ENCODE measurements around the gene TXLNB.

TXLNB gene

GRCh38 chr6:139308286-139308916 lies 16.6 kb upstream of the TXLNB start:
- Histone ChIP-seq H2AFZ (no peak overlapping the region), H3K27me3 (ENCODE audit: control insufficient read depth, insufficient read depth, low read length) (no peaks in the 10 kb centered on the region), H3K4me2 (ENCODE audit: low read length) (no peak overlapping the region), H3K9ac (no peak overlapping the region), H3K36me3 (ENCODE audit: control insufficient read depth, insufficient read depth, low read length) (no peaks in the 10 kb centered on the region), H3K4me1 (peaks cover 2% of the 10 kb centered on the region), H3K27ac (no peak overlapping the region), H3K79me2 (no peaks in the 10 kb centered on the region), H3K4me3 (ENCODE audit: low read depth, low read length) (no peak overlapping the region), H3K9me3 (ENCODE audit: control insufficient read depth, low read length) (no peaks in the 10 kb centered on the region)
- TF ChIP-seq, protein P1, sequence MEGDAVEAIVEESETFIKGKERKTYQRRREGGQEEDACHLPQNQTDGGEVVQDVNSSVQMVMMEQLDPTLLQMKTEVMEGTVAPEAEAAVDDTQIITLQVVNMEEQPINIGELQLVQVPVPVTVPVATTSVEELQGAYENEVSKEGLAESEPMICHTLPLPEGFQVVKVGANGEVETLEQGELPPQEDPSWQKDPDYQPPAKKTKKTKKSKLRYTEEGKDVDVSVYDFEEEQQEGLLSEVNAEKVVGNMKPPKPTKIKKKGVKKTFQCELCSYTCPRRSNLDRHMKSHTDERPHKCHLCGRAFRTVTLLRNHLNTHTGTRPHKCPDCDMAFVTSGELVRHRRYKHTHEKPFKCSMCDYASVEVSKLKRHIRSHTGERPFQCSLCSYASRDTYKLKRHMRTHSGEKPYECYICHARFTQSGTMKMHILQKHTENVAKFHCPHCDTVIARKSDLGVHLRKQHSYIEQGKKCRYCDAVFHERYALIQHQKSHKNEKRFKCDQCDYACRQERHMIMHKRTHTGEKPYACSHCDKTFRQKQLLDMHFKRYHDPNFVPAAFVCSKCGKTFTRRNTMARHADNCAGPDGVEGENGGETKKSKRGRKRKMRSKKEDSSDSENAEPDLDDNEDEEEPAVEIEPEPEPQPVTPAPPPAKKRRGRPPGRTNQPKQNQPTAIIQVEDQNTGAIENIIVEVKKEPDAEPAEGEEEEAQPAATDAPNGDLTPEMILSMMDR (IDR thresholded peaks at IDR 0.05) = no peak

- Histone ChIP-seq H3K4me1 (no peaks in the 10 kb centered on the region), H3K79me2 (no peaks in the 10 kb centered on the region), H3K27me3 (ENCODE audit: control insufficient read depth, insufficient read depth, low read length) (no peaks in the 10 kb centered on the region), H3K9ac (no peak overlapping the region), H3K4me2 (ENCODE audit: low read length) (no peak overlapping the region), H3K27ac (no peak overlapping the region), H2AFZ (no peak overlapping the region), H3K36me3 (ENCODE audit: control insufficient read depth, insufficient read depth, low read length) (no peaks in the 10 kb centered on the region), H3K9me3 (ENCODE audit: control insufficient read depth, low read length) (no peaks in the 10 kb centered on the region), H3K4me3 (ENCODE audit: low read depth, low read length) (no peak overlapping the region)
- TF ChIP-seq, protein P1 (IDR thresholded peaks at IDR 0.05) = no peak
Measured at GRCh38 chr6:139306291-139306981, 14.6 kb upstream of the TXLNB start.

GRCh38 chr6:139303185-139303584 lies 11.4 kb upstream of the TXLNB start:
- no peaks in the 10 kb centered on the region for H3K4me1 ChIP-seq
- H3K9ac ChIP-seq = no peak overlapping the region
- H3K79me2 ChIP-seq = no peaks in the 10 kb centered on the region
- H3K4me3 ChIP-seq (ENCODE audit: low read depth, low read length) = no peak overlapping the region
- no peaks in the 10 kb centered on the region for H3K9me3 ChIP-seq (ENCODE audit: control insufficient read depth, low read length)
- H3K4me2 ChIP-seq (ENCODE audit: low read length) = no peak overlapping the region
- no peaks in the 10 kb centered on the region for H3K27me3 ChIP-seq (ENCODE audit: control insufficient read depth, insufficient read depth, low read length)
- no peaks in the 10 kb centered on the region for H3K36me3 ChIP-seq (ENCODE audit: control insufficient read depth, insufficient read depth, low read length)
- H2AFZ ChIP-seq = no peak overlapping the region
- no peak overlapping the region for H3K27ac ChIP-seq
- TF ChIP-seq, protein P1 (IDR thresholded peaks at IDR 0.05) = no peak

DNA sequence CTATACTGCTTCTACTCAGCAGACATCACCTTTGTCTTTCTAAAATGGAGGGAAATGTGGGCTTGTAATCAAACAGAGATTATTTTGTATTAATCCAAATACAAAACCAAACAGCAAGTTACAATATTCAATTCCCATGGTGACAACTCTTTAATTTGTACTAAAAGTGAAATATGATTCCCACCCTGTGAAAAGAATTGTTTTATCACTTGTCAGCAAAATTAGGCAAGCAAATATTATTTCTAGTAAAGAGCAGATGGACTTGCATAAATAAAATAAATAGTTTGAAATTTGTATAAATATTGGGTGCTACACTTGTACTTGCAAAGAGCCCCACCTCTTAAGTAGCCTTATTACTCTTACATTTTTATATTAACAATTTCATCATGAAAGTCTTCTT lies 6.1 kb upstream of the TXLNB start:
- Histone ChIP-seq H2AFZ (no peak overlapping the region), H3K27ac (no peak overlapping the region), H3K4me2 (ENCODE audit: low read length) (no peak overlapping the region), H3K79me2 (no peaks in the 10 kb centered on the region), H3K4me3 (ENCODE audit: low read depth, low read length) (no peak overlapping the region), H3K4me1 (no peaks in the 10 kb centered on the region), H3K27me3 (ENCODE audit: control insufficient read depth, insufficient read depth, low read length) (no peaks in the 10 kb centered on the region), H3K9ac (no peak overlapping the region), H3K36me3 (ENCODE audit: control insufficient read depth, insufficient read depth, low read length) (no peaks in the 10 kb centered on the region), H3K9me3 (ENCODE audit: control insufficient read depth, low read length) (no peaks in the 10 kb centered on the region)
- TF ChIP-seq, protein P1 (IDR thresholded peaks at IDR 0.05) = no peak

- no peaks in the 10 kb centered on the region for H3K36me3 ChIP-seq (ENCODE audit: control insufficient read depth, insufficient read depth, low read length)
- no peak overlapping the region for H3K27ac ChIP-seq
- no peak overlapping the region for H3K4me3 ChIP-seq (ENCODE audit: low read depth, low read length)
- no peak overlapping the region for H2AFZ ChIP-seq
- peaks cover 3% of the 10 kb centered on the region for H3K4me1 ChIP-seq
- H3K4me2 ChIP-seq (ENCODE audit: low read length) = no peak overlapping the region
- H3K27me3 ChIP-seq (ENCODE audit: control insufficient read depth, insufficient read depth, low read length) = no peaks in the 10 kb centered on the region
- H3K79me2 ChIP-seq = no peaks in the 10 kb centered on the region
- no peak overlapping the region for H3K9ac ChIP-seq
- no peaks in the 10 kb centered on the region for H3K9me3 ChIP-seq (ENCODE audit: control insufficient read depth, low read length)
- TF ChIP-seq, protein P1 (IDR thresholded peaks at IDR 0.05) = no peak
Measured at GRCh38 chr6:139296927-139297326, 5.1 kb upstream of the TXLNB start.
